K562 (cell line): Measurements from ENCODE around the gene FRK. TPM values are rescaled to one million over a fixed set of nuclear protein-coding genes. Genes with fewer than 3 reads are reported as not detected.

Experiments
- CHCHD3 ChIP-seq: fragments of 250-450 bp; sonication (Bioruptor Pico); IDR thresholded peaks from 2 replicates; pipeline ENCODE4 v2.1.2; 2022; ENCODE audit warnings: mild to moderate bottlenecking
- CSDE1 ChIP-seq, 2 experiments: fragments of 450-650 bp; IDR thresholded peaks; 2 replicates each; pipeline ENCODE4 v1.6.1; 2016; ENCODE audit warnings: mild to moderate bottlenecking in 1 of 2
- CTCF ChIP-seq, 3 experiments: IDR thresholded peaks in 2 of 3; conservative IDR thresholded peaks in 1 of 3; 2 replicates each; pipeline ENCODE4 v1.5.1; 2011 to 2012; ENCODE audit warnings: low read length in 3 of 3, mild to moderate bottlenecking in 3 of 3, control low read depth in 2 of 3, improper control_type of control experiment in 1 of 3, inconsistent platforms in 1 of 3, low read depth in 1 of 3, mixed read lengths in 1 of 3, moderate library complexity in 1 of 3; ENCODE audit not compliant: insufficient read depth in 2 of 3
- E2F3 ChIP-seq: fragments of 250-450 bp; sonication (Bioruptor Pico); IDR thresholded peaks from 2 replicates; pipeline ENCODE4 v1.4.0; 2020; ENCODE audit warnings: mild to moderate bottlenecking
- FOXM1 ChIP-seq, 2 experiments: fragments of 450-650 bp in 1 of 2; sonication (generic) in 1 of 2; formaldehyde crosslinking in 1 of 2; IDR thresholded peaks; 2 replicates each; pipeline versions ENCODE4 v1.6.1 to v1.9.0; 2017 to 2022; ENCODE audit warnings: low read depth in 2 of 2, mild to moderate bottlenecking in 2 of 2, missing genetic modification reagents in 1 of 2, moderate library complexity in 1 of 2
- GABPB1 ChIP-seq: sonication (generic); formaldehyde crosslinking; IDR thresholded peaks from 2 replicates; pipeline ENCODE4 v1.8.0; 2022; ENCODE audit warnings: mild to moderate bottlenecking, missing genetic modification reagents
- ILK ChIP-seq: fragments of 450-650 bp; IDR thresholded peaks from 2 replicates; pipeline ENCODE4 v1.6.1; 2016; ENCODE audit warnings: missing genetic modification characterization, low read depth, mild to moderate bottlenecking, missing compliant biosample characterization, moderate library complexity, borderline replicate concordance
- KAT7 ChIP-seq: sonication (generic); formaldehyde crosslinking; IDR thresholded peaks from 2 replicates; pipeline ENCODE4 v1.8.0; 2022; ENCODE audit warnings: missing genetic modification reagents, mild to moderate bottlenecking, borderline replicate concordance
- KHSRP ChIP-seq: fragments of 450-650 bp; IDR thresholded peaks from 2 replicates; pipeline ENCODE4 v1.6.1; 2017
- L3MBTL2 ChIP-seq: fragments of 450-650 bp; IDR thresholded peaks from 2 replicates; pipeline ENCODE4 v1.6.1; 2016; ENCODE audit warnings: mild to moderate bottlenecking, moderate library complexity
- MXD1 ChIP-seq: fragments of 250-450 bp; sonication (Bioruptor Pico); IDR thresholded peaks from 2 replicates; pipeline ENCODE4 v1.8.0; 2021; ENCODE audit warnings: borderline replicate concordance, mild to moderate bottlenecking, moderate library complexity; ENCODE audit not compliant: poor library complexity, severe bottlenecking
- NEUROD1 ChIP-seq: fragments of 150-350 bp; IDR thresholded peaks from 2 replicates; pipeline ENCODE4 v1.6.1; 2014; ENCODE audit warnings: borderline replicate concordance, low read length, low read depth; ENCODE audit not compliant: partially characterized antibody
- NFIC ChIP-seq: fragments of 450-650 bp; IDR thresholded peaks from 2 replicates; pipeline ENCODE4 v1.6.1; 2017; ENCODE audit warnings: mild to moderate bottlenecking, inconsistent platforms
- POLR2AphosphoS2 ChIP-seq: IDR thresholded peaks from 2 replicates; pipeline ENCODE4 v1.6.1; 2012; ENCODE audit warnings: low read length, improper control_type of control experiment
- RBFOX2 ChIP-seq: fragments of 200-400 bp; formaldehyde crosslinking; IDR thresholded peaks from 2 replicates; pipeline ENCODE4 v1.6.1; 2017; ENCODE audit warnings: low read depth, mild to moderate bottlenecking, low read length, moderate library complexity
- SAP30 ChIP-seq: fragments of 200-600 bp; sonication (generic); IDR thresholded peaks from 2 replicates; pipeline ENCODE4 v1.6.1; 2012; ENCODE audit warnings: borderline replicate concordance, low read depth, mild to moderate bottlenecking, moderate library complexity, low read length, control low read depth, inconsistent platforms; ENCODE audit not compliant: insufficient read depth, poor library complexity, severe bottlenecking
- SREBF2 ChIP-seq: sonication (generic); formaldehyde crosslinking; IDR thresholded peaks from 2 replicates; pipeline ENCODE4 v1.4.0; 2020; ENCODE audit warnings: mild to moderate bottlenecking, missing genetic modification reagents
- TFAM ChIP-seq: fragments of 250-450 bp; sonication (Bioruptor Pico); conservative IDR thresholded peaks from 2 replicates; pipeline ENCODE4 v1.5.0; 2021; ENCODE audit warnings: mild to moderate bottlenecking, moderate library complexity
- ZNF165 ChIP-seq: fragments of 250-450 bp; sonication (Bioruptor Pico); IDR thresholded peaks from 2 replicates; pipeline ENCODE4 v1.4.0; 2020; ENCODE audit warnings: borderline replicate concordance
- polyA plus RNA-seq, 8 experiments: library from polyadenylated mRNA; depleted of rRNA in 4 of 8; stranded (reverse) in 5 of 8; unstranded in 3 of 8; fragments of >200 nt; fragmentation: Nextera tagmentation in 2 of 8; fragmentation: Illumina TruSeq in 1 of 8; extraction: Ambion mirVana in 2 of 8; extraction: Trizol in 1 of 8; gene quantifications; 2 replicates each; pipeline versions ENCODE4 v1.2.1 to v1.2.3, GENCODE V29; 2011 to 2014; ENCODE audit warnings: inconsistent platforms in 1 of 8, missing spikeins in 1 of 8
- total RNA-seq, 7 experiments: library from RNA; depleted of rRNA in 6 of 7; stranded (reverse); fragments of >200 nt in 6 of 7; fragmentation: Illumina TruSeq in 2 of 7; extraction: Trizol in 2 of 7; gene quantifications; 2 replicates each; pipeline versions ENCODE4 v1.2.1 to v1.2.3, GENCODE V29; 2011 to 2021; ENCODE audit warnings: low replicate concordance in 1 of 7
- TF ChIP-seq, protein P1 (sequence below): sonication (generic); formaldehyde crosslinking; IDR thresholded peaks from 2 replicates; pipeline ENCODE4 v1.4.0; 2020; ENCODE audit warnings: mild to moderate bottlenecking, missing genetic modification reagents
- TF ChIP-seq, protein P2 (sequence below): fragments of 450-650 bp; formaldehyde crosslinking; IDR thresholded peaks from 2 replicates; pipeline ENCODE4 v1.4.0; 2020; ENCODE audit warnings: mild to moderate bottlenecking, moderate library complexity

FRK gene
- total and polyA plus RNA-seq, 9 of the 15 experiments (the other 6 are each of a cell fraction or from before 2014, with no cell fraction given): 0.01 to 0.29 (median 0.09) TPM

DNA sequence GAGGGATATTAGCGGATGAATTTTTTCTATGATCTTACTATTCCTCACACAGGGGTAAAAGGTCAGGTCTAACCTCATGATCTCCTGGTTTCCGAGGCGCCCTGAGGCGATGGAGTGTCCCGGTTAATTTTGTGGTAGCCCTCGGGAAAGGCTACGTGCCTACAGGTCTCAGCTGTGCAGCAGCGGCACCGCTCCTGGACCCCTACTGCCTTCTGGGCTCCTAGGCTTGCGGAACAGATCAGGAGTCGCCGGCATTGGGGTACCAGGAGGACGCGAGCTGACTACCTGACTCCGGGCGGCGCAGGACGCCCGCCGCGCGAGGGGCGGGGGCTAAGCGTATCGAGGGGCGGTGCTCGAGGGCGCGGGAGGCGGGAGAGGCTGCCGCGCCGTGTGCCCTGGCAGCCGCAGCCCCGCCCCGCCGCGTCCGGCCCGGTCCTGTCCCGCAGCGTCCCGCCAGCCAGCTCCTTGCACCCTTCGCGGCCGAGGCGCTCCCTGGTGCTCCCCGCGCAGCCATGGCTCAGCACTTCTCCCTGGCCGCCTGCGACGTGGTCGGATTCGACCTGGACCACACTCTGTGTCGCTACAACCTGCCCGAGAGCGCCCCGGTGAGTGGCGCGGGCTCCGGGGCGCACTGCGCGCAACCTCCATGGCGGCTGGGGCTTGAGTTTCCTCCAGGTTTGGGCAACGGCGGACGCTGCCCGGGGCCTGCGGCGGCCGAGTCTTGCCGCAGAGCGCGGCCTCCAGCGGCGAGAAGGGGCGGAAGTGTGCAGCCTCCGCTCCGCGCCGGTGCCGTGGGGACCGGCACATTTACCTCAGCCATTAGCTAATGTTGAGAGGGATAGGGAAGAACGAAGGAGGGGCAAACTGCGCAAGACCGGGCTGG, 40.0 kb upstream of the FRK start, which contains the start of gene NT5DC1 (continued):
- TF ChIP-seq SAP30: peak; percentile 4
- TF ChIP-seq CTCF (IDR thresholded peaks at IDR 0.05 in 2 of 3, conservative IDR thresholded peaks at IDR 0.05 in 1 of 3; ENCODE audit: insufficient read depth in 2 of 3, low read depth in 1 of 3, low read length in 3 of 3): peak; percentile 29 to 52 (median 48); a peak in 4 of 6 replicates
- TF ChIP-seq CSDE1 (IDR thresholded peaks at IDR 0.05): no peak
- no peak for TF ChIP-seq SREBF2
- no peak for TF ChIP-seq FOXM1 (IDR thresholded peaks at IDR 0.05; ENCODE audit: low read depth)
- no peak for TF ChIP-seq FOXM1 (CRISPR knock-in tag; IDR thresholded peaks at IDR 0.05; ENCODE audit: low read depth)
- TF ChIP-seq MXD1 (CRISPR knock-in tag): no peak
- peak; percentile 75; the same call in 1 of the 2 replicates for TF ChIP-seq GABPB1 (CRISPR knock-in tag)
- no peak for TF ChIP-seq ILK
- TF ChIP-seq NFIC: peak; percentile 20
- peak; percentile 96 for TF ChIP-seq RBFOX2
- 0 out of 2 replicates have a peak, but pooled peaks have one; percentile 40 for TF ChIP-seq E2F3
- no peak for TF ChIP-seq CHCHD3 (CRISPR knock-in tag)
- TF ChIP-seq L3MBTL2: peak; percentile 80
- TF ChIP-seq, protein P1, sequence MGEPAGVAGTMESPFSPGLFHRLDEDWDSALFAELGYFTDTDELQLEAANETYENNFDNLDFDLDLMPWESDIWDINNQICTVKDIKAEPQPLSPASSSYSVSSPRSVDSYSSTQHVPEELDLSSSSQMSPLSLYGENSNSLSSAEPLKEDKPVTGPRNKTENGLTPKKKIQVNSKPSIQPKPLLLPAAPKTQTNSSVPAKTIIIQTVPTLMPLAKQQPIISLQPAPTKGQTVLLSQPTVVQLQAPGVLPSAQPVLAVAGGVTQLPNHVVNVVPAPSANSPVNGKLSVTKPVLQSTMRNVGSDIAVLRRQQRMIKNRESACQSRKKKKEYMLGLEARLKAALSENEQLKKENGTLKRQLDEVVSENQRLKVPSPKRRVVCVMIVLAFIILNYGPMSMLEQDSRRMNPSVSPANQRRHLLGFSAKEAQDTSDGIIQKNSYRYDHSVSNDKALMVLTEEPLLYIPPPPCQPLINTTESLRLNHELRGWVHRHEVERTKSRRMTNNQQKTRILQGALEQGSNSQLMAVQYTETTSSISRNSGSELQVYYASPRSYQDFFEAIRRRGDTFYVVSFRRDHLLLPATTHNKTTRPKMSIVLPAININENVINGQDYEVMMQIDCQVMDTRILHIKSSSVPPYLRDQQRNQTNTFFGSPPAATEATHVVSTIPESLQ (CRISPR knock-in tag): no peak
- TF ChIP-seq KAT7: peak; percentile 84; the same call in 1 of the 2 replicates
- no peak for TF ChIP-seq NEUROD1
- TF ChIP-seq POLR2AphosphoS2: no peak
- TF ChIP-seq TFAM (CRISPR knock-in tag): no peak
- TF ChIP-seq, protein P2, sequence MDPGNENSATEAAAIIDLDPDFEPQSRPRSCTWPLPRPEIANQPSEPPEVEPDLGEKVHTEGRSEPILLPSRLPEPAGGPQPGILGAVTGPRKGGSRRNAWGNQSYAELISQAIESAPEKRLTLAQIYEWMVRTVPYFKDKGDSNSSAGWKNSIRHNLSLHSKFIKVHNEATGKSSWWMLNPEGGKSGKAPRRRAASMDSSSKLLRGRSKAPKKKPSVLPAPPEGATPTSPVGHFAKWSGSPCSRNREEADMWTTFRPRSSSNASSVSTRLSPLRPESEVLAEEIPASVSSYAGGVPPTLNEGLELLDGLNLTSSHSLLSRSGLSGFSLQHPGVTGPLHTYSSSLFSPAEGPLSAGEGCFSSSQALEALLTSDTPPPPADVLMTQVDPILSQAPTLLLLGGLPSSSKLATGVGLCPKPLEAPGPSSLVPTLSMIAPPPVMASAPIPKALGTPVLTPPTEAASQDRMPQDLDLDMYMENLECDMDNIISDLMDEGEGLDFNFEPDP (CRISPR knock-in tag): no peak
- no peak for TF ChIP-seq ZNF165 (CRISPR knock-in tag)
- TF ChIP-seq KHSRP: no peak
